OCI-LY1 (cell line): ENCODE measurements around the gene ANKRD65.
"Not testable (repeated sequence)": the region's sequence is repeated elsewhere in the genome, so short reads cannot be mapped to it uniquely, and the experiment has no call there.

ENCODE experiments used
- H2AFZ ChIP-seq: fragments of 200-600 bp; sonication (generic), shearing (Covaris generic); 2 replicates; pipeline ENCODE4 v1.6.0; 2014; ENCODE audit warnings: antibody characterized with exemption, mild to moderate bottlenecking, low read length
- H3F3A ChIP-seq: fragments of 200-600 bp; sonication (generic), shearing (Covaris generic); 2 replicates; pipeline ENCODE4 v1.6.0; 2014; ENCODE audit warnings: mild to moderate bottlenecking, antibody characterized with exemption, low read length, moderate library complexity; ENCODE audit not compliant: insufficient read depth
- H3K27ac ChIP-seq: fragments of 200-600 bp; sonication (generic); 2 replicates; pipeline ENCODE4 v1.5.1; 2014; ENCODE audit warnings: low read length, mixed run types, mild to moderate bottlenecking, low read depth; ENCODE audit not compliant: poor library complexity, severe bottlenecking
- H3K27me3 ChIP-seq: fragments of 200-600 bp; sonication (generic); 2 replicates; pipeline ENCODE4 v1.6.0; 2014; ENCODE audit warnings: antibody characterized with exemption, mild to moderate bottlenecking, low read length, moderate library complexity; ENCODE audit not compliant: insufficient read depth
- H3K36me3 ChIP-seq: fragments of 200-600 bp; sonication (generic); 2 replicates; pipeline ENCODE4 v1.6.1; 2014; ENCODE audit warnings: mild to moderate bottlenecking, antibody characterized with exemption, low read length, moderate library complexity, mixed read lengths; ENCODE audit not compliant: insufficient read depth
- H3K4me1 ChIP-seq: fragments of 200-600 bp; sonication (generic); 2 replicates; pipeline ENCODE4 v1.5.1; 2014; ENCODE audit warnings: mild to moderate bottlenecking, low read length, moderate library complexity; ENCODE audit not compliant: insufficient read depth, severe bottlenecking
- H3K4me2 ChIP-seq: fragments of 200-600 bp; sonication (generic), shearing (Covaris generic); 2 replicates; pipeline ENCODE4 v1.6.1; 2014; ENCODE audit warnings: low read length
- H3K4me3 ChIP-seq: fragments of 200-600 bp; sonication (generic); 2 replicates; pipeline ENCODE4 v1.5.1; 2014; ENCODE audit warnings: low read length, low read depth, mild to moderate bottlenecking, mixed read lengths; ENCODE audit not compliant: poor library complexity, severe bottlenecking
- H3K79me2 ChIP-seq: fragments of 200-600 bp; shearing (Covaris generic); 2 replicates; pipeline ENCODE4 v1.6.1; 2016; ENCODE audit warnings: mixed run types, low read length, mixed read lengths; ENCODE audit not compliant: insufficient read depth
- H3K9ac ChIP-seq: fragments of 200-600 bp; sonication (generic), shearing (Covaris generic); 2 replicates; pipeline ENCODE4 v1.6.1; 2014; ENCODE audit warnings: mild to moderate bottlenecking, low read length, mixed read lengths
- H3K9me2 ChIP-seq: fragments of 200-600 bp; sonication (generic), shearing (Covaris generic); 2 replicates; pipeline ENCODE4 v1.6.1; 2014; ENCODE audit warnings: low read depth, mild to moderate bottlenecking, low read length, mixed read lengths
- H3K9me3 ChIP-seq: fragments of 200-600 bp; shearing (Covaris generic); 2 replicates; pipeline ENCODE4 v1.6.1; 2014; ENCODE audit warnings: low read length, mixed read lengths
- H4K20me1 ChIP-seq: fragments of 200-600 bp; sonication (generic), shearing (Covaris generic); 2 replicates; pipeline ENCODE4 v1.6.0; 2016; ENCODE audit warnings: mild to moderate bottlenecking, low read length; ENCODE audit not compliant: insufficient read depth
- EZH2 ChIP-seq: fragments of 200-600 bp; sonication (generic), shearing (Covaris generic); IDR thresholded peaks from 2 replicates; pipeline ENCODE4 v1.8.0; 2017; ENCODE audit warnings: borderline replicate concordance, mixed run types, mild to moderate bottlenecking, antibody characterized with exemption, low read length, moderate library complexity, mixed read lengths
- TF ChIP-seq, protein P1 (sequence below): fragments of 200-600 bp; sonication (generic), shearing (Covaris generic); IDR thresholded peaks from 2 replicates; pipeline ENCODE4 v1.5.1; 2017; ENCODE audit warnings: mild to moderate bottlenecking, antibody characterized with exemption, low read length, moderate library complexity, mixed read lengths

ANKRD65 gene

DNA sequence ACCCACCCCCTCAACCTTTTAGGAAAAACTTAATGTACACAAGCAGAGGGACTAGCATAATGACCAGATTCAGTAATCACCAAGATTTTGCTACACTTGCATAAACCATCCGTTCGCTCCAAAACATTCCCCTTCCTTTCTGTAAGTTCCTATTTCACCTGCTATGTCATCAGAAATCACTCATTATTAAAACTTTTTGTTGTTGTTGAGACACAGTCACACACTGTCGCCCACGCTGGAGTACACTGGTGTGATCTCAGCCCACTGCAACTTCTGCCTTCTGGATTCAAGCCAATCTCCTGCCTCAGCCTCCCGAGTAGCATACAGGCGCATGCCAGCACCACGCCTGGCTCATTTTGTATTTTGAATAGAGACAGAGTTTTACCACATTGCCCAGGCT, 17.4 kb downstream of the ANKRD65 start:
- H3K36me3 ChIP-seq, result peaks cover 70% of the 10 kb centered on the region
- no peaks in the 10 kb centered on the region for H3K9me3 ChIP-seq
- H4K20me1 ChIP-seq, result no peaks in the 10 kb centered on the region
- H3K27ac ChIP-seq, result no peak overlapping the region
- H3K9me2 ChIP-seq, result no peaks in the 10 kb centered on the region
- no peak overlapping the region for H3K4me3 ChIP-seq
- TF ChIP-seq, protein P1, sequence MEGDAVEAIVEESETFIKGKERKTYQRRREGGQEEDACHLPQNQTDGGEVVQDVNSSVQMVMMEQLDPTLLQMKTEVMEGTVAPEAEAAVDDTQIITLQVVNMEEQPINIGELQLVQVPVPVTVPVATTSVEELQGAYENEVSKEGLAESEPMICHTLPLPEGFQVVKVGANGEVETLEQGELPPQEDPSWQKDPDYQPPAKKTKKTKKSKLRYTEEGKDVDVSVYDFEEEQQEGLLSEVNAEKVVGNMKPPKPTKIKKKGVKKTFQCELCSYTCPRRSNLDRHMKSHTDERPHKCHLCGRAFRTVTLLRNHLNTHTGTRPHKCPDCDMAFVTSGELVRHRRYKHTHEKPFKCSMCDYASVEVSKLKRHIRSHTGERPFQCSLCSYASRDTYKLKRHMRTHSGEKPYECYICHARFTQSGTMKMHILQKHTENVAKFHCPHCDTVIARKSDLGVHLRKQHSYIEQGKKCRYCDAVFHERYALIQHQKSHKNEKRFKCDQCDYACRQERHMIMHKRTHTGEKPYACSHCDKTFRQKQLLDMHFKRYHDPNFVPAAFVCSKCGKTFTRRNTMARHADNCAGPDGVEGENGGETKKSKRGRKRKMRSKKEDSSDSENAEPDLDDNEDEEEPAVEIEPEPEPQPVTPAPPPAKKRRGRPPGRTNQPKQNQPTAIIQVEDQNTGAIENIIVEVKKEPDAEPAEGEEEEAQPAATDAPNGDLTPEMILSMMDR, result no peak
- TF ChIP-seq EZH2, result no peak
- peaks cover 36% of the 10 kb centered on the region for H3K79me2 ChIP-seq
- H3K9ac ChIP-seq, result no peak overlapping the region
- H3K4me2 ChIP-seq, result no peak overlapping the region
- peaks cover 40% of the 10 kb centered on the region for H3K4me1 ChIP-seq
- H3K27me3 ChIP-seq, result no peaks in the 10 kb centered on the region
- no peaks in the 10 kb centered on the region for H3F3A ChIP-seq
- no peak overlapping the region for H2AFZ ChIP-seq

DNA sequence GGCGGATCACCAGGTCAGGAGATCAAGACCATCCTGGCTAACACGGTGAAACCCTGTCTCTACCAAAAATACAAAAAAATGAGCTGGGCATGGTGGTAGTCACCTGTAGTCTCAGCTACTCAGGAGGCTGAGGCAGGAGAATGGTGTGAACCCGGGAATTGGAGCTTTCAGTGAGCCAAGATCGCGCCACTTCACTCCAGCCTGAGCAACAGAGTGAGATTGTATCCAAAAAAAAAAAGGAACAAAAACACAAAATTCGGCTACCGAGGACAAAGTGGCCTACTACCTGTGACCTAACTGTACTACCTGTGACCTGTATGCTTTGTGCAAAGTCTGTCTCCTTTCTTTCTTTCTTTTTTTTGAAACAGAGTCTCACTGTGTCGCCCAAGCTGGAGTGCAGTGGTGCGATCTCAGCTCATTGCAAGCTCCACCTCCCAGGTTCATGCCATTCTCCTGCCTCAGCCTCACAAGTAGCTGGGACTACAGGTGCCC, 18.1 kb downstream of the ANKRD65 start:
- peaks cover 71% of the 10 kb centered on the region for H3K36me3 ChIP-seq
- not testable (repeated sequence) for H3K4me3 ChIP-seq, H2AFZ ChIP-seq, H3K27ac ChIP-seq, H3K27me3 ChIP-seq, H3K9ac ChIP-seq, H4K20me1 ChIP-seq, H3F3A ChIP-seq, H3K9me3 ChIP-seq, H3K4me2 ChIP-seq, H3K9me2 ChIP-seq
- H3K4me1 ChIP-seq, result peaks cover 38% of the 10 kb centered on the region
- peaks cover 38% of the 10 kb centered on the region for H3K79me2 ChIP-seq

DNA sequence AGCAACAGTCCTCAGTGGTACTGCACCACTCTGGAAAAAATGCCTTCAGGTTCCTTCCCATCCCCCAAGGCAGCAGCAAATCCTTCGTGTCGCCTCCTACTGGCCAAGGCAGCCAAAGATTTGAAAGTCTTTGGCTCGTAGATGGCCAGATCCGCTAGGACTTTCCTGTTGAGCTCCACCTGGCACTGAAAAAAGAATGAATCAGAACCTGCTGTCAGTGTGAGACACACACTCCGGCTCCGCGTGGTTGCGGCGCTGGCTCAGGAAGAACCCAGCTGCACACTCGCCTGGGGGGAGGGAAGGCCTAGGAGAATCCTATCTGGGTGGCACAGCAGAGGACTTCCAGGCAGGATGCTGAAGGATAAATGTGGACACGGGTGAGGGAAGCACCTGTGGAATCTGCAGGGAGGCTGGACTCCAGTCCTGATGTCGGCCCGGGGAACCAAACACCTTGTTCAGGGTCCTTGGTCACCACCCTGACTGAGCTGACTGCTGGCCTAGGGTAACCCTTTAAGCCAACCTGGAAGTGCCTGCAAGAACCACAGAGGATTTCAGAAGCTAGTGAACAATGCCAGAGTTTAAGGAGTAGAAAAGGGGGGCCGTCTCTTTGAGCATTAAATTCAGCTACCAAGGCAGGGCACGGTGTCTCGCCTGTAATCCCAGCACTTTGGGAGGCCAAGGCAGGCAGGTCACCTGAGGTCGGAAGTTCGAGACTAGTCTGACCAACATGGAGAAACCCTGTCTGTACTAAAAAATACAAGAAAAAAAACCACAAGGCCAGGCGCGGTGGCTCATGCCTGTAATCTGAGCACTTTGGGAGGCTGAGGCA, 18.8 kb downstream of the ANKRD65 start:
- Histone ChIP-seq H3K36me3 (peaks cover 78% of the 10 kb centered on the region), H3K79me2 (peaks cover 37% of the 10 kb centered on the region), H3F3A (no peaks in the 10 kb centered on the region), H3K27ac (no peak overlapping the region), H3K27me3 (no peaks in the 10 kb centered on the region), H4K20me1 (no peaks in the 10 kb centered on the region), H3K9me2 (no peaks in the 10 kb centered on the region), H3K9me3 (no peaks in the 10 kb centered on the region), H3K9ac (no peak overlapping the region), H3K4me3 (no peak overlapping the region), H2AFZ (no peak overlapping the region), H3K4me2 (no peak overlapping the region), H3K4me1 (peaks cover 42% of the 10 kb centered on the region)
- TF ChIP-seq, protein P1, result peak; percentile 76
- no peak for TF ChIP-seq EZH2
